Lung (tissue), 12 donors: Measurements from ENCODE around the gene SSH2. TPM values are rescaled to one million over a fixed set of nuclear protein-coding genes. Genes with fewer than 3 reads are reported as not detected.

ENCODE experiments used
- ATAC-seq: fragments of 200-7000 bp; cut with Tn5 transposase; one replicate; pipeline ENCODE4 v1.9.1; 2020; ENCODE audit warnings: moderate number of reproducible peaks; ENCODE audit not compliant: insufficient read depth, low FRiP score
- DNase-seq, 3 donors: peaks; one replicate each; pipeline ENCODE4 v3.0.0-alpha.2; 2013 to 2017
- H3K27ac ChIP-seq, 2 donors: one replicate each; pipeline ENCODE4 v1.5.1; 2013; ENCODE audit warnings: mild to moderate bottlenecking in 2 of 2, moderate library complexity in 2 of 2, control low read depth in 1 of 2, inconsistent platforms in 1 of 2, low read depth in 1 of 2, low read length in 1 of 2
- H3K27me3 ChIP-seq, 3 donors: one replicate each; pipeline ENCODE4 v1.5.1; 2013; ENCODE audit warnings: low read length in 2 of 3; ENCODE audit not compliant: control insufficient read depth in 3 of 3, insufficient read depth in 3 of 3
- H3K36me3 ChIP-seq, 4 donors: one replicate each; pipeline ENCODE4 v1.5.1; 2013; ENCODE audit warnings: low read length in 4 of 4, mild to moderate bottlenecking in 1 of 4, moderate library complexity in 1 of 4; ENCODE audit not compliant: control insufficient read depth in 4 of 4, insufficient read depth in 4 of 4
- H3K4me1 ChIP-seq, 5 donors: one replicate each; pipeline ENCODE4 v1.5.1; 2013; ENCODE audit warnings: low read length in 5 of 5, mild to moderate bottlenecking in 2 of 5, moderate library complexity in 1 of 5; ENCODE audit not compliant: control insufficient read depth in 5 of 5, insufficient read depth in 5 of 5
- H3K4me3 ChIP-seq: one replicate; pipeline ENCODE4 v1.5.1; 2013; ENCODE audit warnings: mild to moderate bottlenecking, control low read depth, moderate library complexity
- H3K9ac ChIP-seq, 2 donors: one replicate each; pipeline ENCODE4 v1.5.1; 2013; ENCODE audit warnings: low read length in 2 of 2, control low read depth in 1 of 2; ENCODE audit not compliant: insufficient read depth in 1 of 2
- H3K9me3 ChIP-seq, 4 donors: one replicate each; pipeline ENCODE4 v1.5.1; 2013; ENCODE audit warnings: low read length in 3 of 4, mild to moderate bottlenecking in 1 of 4, moderate library complexity in 1 of 4; ENCODE audit not compliant: control insufficient read depth in 4 of 4, insufficient read depth in 3 of 4
- CTCF ChIP-seq: IDR thresholded peaks from 2 replicates; pipeline ENCODE4 v1.5.1; 2012; ENCODE audit warnings: mild to moderate bottlenecking; ENCODE audit errors: control extremely low read depth, extremely low read depth
- WGBS, 2 donors: extraction: QIAGEN DNeasy Blood & Tissue Kit; methylation state at CpG; one replicate each; pipeline ENCODE4 v1.1.7; 2013; 5-methylcytosine and 5-hydroxymethylcytosine counted together
- polyA plus RNA-seq, 2 donors: library from polyadenylated mRNA; stranded (reverse); fragments of 200-250 nt; gene quantifications; one replicate each; pipeline ENCODE4 v1.2.1, GENCODE V29; 2013
- total RNA-seq, 2 donors: library from RNA; depleted of rRNA in 1 of 2; stranded (reverse); fragments of >200 nt in 1 of 2; gene quantifications; one replicate each; pipeline ENCODE4 v1.2.1, GENCODE V29; 2014 to 2021
- donor health status: control.
- donor health status: control.
- donor health status: Bipolar disorder and iron deficiency.
- donor health status: healthy.
- donor health status: DM: yes; HTN: yes; CAD: no.

Gene SSH2
- total and polyA plus RNA-seq, 4 donors: 23.4 to 69.4 (median 41.1) TPM

- H3K4me3 ChIP-seq: no peak overlapping the region
Observed at GRCh38 chr17:29597361-29598172, 332.5 kb downstream of the SSH2 start.

GRCh38 chr17:29596811-29597210 lies 333.2 kb downstream of the SSH2 start:
- Histone ChIP-seq H3K27ac (no peak overlapping the region), H3K9ac (no peak overlapping the region), H3K27me3 (no peaks in the 10 kb centered on the region), H3K4me1 (peaks cover 4 to 39% (median 6%) of the 10 kb centered on the region in 5 donors), H3K36me3 (no peaks in the 10 kb centered on the region), H3K9me3 (no peaks in the 10 kb centered on the region), H3K4me3 (no peak overlapping the region)
- 72 to 79% methylated on average over 8 to 9 of the region's 9 CpGs for WGBS, 2 donors
- no peak for TF ChIP-seq CTCF
- ATAC-seq (no peak), DNase-seq (no peak)

More at GRCh38 chr17:29597361-29598172, 332.5 kb downstream of the SSH2 start:
- H3K36me3 ChIP-seq: no peaks in the 10 kb centered on the region
- H3K4me1 ChIP-seq: peaks cover 0 to 31% (median 2%) of the 10 kb centered on the region in 5 donors
- ATAC-seq (no peak), DNase-seq (no peak)
- H3K27ac ChIP-seq: no peak overlapping the region
- WGBS, 2 donors: 80 to 82% methylated on average over 13 of the region's 13 CpGs
- H3K9ac ChIP-seq: no peak overlapping the region
- no peaks in the 10 kb centered on the region for H3K27me3 ChIP-seq
- no peak for TF ChIP-seq CTCF
- H3K9me3 ChIP-seq: no peaks in the 10 kb centered on the region

GRCh38 chr17:29595943-29596774 lies 333.9 kb downstream of the SSH2 start:
- H3K27me3 ChIP-seq: no peaks in the 10 kb centered on the region
- no peak overlapping the region for H3K27ac ChIP-seq
- no peak for TF ChIP-seq CTCF
- ATAC-seq: no peak
- no peaks in the 10 kb centered on the region for H3K9me3 ChIP-seq
- 88 to 89% methylated on average over 12 of the region's 12 CpGs for WGBS, 2 donors
- no peaks in the 10 kb centered on the region for H3K36me3 ChIP-seq
- H3K4me1 ChIP-seq: peaks cover 4 to 45% (median 9%) of the 10 kb centered on the region in 5 donors
- no peak overlapping the region for H3K9ac ChIP-seq
- no peak for DNase-seq
- H3K4me3 ChIP-seq: no peak overlapping the region
